BJ (cell line): ENCODE results near the gene ZBTB48. TPM values are rescaled to one million over a fixed set of nuclear protein-coding genes. Genes with fewer than 3 reads are reported as not detected.

Experiments used
- CTCF ChIA-PET: fragments of 350-600 bp; formaldehyde crosslinking; extraction: SDS; loops from one replicate; lab custom pipeline; 2021; ENCODE audit warnings: antibody characterized with exemption, inconsistent platforms; lab: Yijun Ruan, JAX
- POLR2A ChIA-PET: fragments of 300-600 bp; sonication (Branson Sonifier 250); formaldehyde crosslinking; extraction: SDS; loops from one replicate; lab custom pipeline; 2021; ENCODE audit warnings: antibody characterized with exemption; lab: Charles Lee
- DNase-seq: peaks from one replicate; pipeline ENCODE4 v3.0.0-alpha.2; 2011; ENCODE audit warnings: low read depth
- H3K27me3 ChIP-seq: 2 replicates; pipeline ENCODE4 v1.6.0; 2011; ENCODE audit warnings: low read length; ENCODE audit not compliant: control insufficient read depth, insufficient read depth
- H3K36me3 ChIP-seq: 2 replicates; pipeline ENCODE4 v1.5.1; 2011; ENCODE audit warnings: low read length; ENCODE audit not compliant: control insufficient read depth, insufficient read depth
- H3K4me3 ChIP-seq: 2 replicates; pipeline ENCODE4 v1.5.1; 2011; ENCODE audit warnings: low read depth, mild to moderate bottlenecking, control low read depth, low read length
- polyA plus RNA-seq: library from polyadenylated mRNA; depleted of rRNA; stranded (reverse); fragments of >200 nt; gene quantifications from 2 replicates; pipeline ENCODE4 v1.2.3, GENCODE V29; 2011
- TF ChIP-seq, protein P1 (sequence below): IDR thresholded peaks from 2 replicates; pipeline ENCODE4 v1.5.1; 2011; ENCODE audit warnings: low read depth, mild to moderate bottlenecking, control low read depth, inconsistent platforms, low read length, moderate library complexity; ENCODE audit not compliant: insufficient read depth

The ZBTB48 gene
- polyA plus RNA-seq, 1 experiment: 14.0 TPM

DNA sequence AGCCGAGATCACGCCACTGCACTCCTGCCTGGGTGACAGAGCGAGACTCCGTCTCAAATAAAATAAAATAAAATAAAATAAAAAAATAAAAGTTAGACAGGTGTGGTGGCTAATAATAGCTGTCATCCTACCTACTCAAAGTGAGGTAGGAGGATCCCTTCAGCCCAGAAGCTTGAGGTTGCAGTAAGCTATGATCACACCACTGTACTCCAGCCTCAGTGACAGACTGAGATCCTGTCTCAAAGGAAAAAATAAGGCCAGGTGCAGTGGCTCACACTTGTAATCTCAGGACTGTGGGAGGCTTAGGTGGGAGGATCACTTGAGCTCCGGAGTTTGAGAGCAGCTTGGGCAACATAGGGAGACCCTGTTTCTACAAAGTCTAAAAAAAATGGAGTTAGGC lies 43.5 kb upstream of the ZBTB48 start:
- ChIA-PET CTCF (interaction anchor here (1.0 to 1.9 kb wide), 4 partner anchors 9 to 18 kb away, joined by 3 to 10 read pairs (median 6); partner anchors contain the start of gene NOL9), POLR2A (no interaction called here)
- Histone ChIP-seq H3K4me3 (no peak overlapping the region), H3K27me3 (no peaks in the 10 kb centered on the region), H3K36me3 (peaks cover 9% of the 10 kb centered on the region)
- DNase-seq: no peak
- TF ChIP-seq, protein P1, sequence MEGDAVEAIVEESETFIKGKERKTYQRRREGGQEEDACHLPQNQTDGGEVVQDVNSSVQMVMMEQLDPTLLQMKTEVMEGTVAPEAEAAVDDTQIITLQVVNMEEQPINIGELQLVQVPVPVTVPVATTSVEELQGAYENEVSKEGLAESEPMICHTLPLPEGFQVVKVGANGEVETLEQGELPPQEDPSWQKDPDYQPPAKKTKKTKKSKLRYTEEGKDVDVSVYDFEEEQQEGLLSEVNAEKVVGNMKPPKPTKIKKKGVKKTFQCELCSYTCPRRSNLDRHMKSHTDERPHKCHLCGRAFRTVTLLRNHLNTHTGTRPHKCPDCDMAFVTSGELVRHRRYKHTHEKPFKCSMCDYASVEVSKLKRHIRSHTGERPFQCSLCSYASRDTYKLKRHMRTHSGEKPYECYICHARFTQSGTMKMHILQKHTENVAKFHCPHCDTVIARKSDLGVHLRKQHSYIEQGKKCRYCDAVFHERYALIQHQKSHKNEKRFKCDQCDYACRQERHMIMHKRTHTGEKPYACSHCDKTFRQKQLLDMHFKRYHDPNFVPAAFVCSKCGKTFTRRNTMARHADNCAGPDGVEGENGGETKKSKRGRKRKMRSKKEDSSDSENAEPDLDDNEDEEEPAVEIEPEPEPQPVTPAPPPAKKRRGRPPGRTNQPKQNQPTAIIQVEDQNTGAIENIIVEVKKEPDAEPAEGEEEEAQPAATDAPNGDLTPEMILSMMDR: no peak

DNA sequence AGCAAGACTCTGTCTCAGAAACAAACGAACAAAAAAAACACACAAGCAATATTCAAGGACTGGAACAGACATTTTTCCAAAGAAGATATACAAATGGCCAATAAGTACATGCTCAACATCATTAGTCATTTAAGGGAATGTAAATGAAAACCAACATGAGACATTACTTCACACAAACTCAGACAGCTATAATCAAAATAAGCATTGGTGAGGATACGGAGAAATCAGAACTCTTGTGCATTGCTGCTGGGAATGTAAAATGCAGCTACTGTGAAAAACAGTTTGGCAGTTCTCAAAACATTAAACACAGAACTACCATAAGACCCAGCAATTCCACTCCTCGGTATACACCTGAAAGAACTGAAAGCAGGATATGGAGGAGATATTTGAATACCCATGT lies 40.8 kb upstream of the ZBTB48 start:
- CTCF ChIA-PET: interaction anchor here (1.3 to 1.5 kb wide), 3 partner anchors 16 to 108 kb away, joined by 4 to 6 read pairs (median 5); partner anchors contain the start of genes NOL9 and TAS1R1
- POLR2A ChIA-PET: no interaction called here
- no peaks in the 10 kb centered on the region for H3K27me3 ChIP-seq
- no peak for DNase-seq
- TF ChIP-seq, protein P1: no peak
- no peak overlapping the region for H3K4me3 ChIP-seq
- H3K36me3 ChIP-seq: peaks cover 2% of the 10 kb centered on the region; the same call in 1 of the 2 replicates

DNA sequence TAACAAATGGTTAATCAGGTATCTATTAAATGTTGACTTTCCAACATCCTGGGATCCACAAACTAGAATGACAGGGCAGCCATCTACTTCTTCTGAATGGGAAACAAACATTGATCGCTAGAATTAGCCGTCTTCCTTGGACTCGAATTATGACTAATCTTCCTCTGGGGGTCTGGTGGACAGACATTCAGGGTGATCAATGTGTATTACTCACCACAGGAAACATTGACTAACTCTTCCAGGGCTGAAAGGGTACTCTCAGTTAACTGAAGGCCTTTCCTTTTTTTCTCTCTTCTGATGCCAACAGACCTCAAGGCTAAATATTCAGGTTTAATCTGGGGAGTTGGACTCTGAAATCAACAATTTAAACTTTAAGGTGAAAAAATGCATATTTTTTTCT lies 35.0 kb upstream of the ZBTB48 start:
- CTCF ChIA-PET: interaction anchor here (1.7 kb wide), 1 partner anchor 10 kb away, joined by 9 read pairs; the partner anchor contains the start of genes NOL9 and TAS1R1
- peaks cover 12% of the 10 kb centered on the region for H3K36me3 ChIP-seq
- no peak for DNase-seq
- POLR2A ChIA-PET: no interaction called here
- H3K4me3 ChIP-seq: no peak overlapping the region
- H3K27me3 ChIP-seq: no peaks in the 10 kb centered on the region
- TF ChIP-seq, protein P1: no peak

DNA sequence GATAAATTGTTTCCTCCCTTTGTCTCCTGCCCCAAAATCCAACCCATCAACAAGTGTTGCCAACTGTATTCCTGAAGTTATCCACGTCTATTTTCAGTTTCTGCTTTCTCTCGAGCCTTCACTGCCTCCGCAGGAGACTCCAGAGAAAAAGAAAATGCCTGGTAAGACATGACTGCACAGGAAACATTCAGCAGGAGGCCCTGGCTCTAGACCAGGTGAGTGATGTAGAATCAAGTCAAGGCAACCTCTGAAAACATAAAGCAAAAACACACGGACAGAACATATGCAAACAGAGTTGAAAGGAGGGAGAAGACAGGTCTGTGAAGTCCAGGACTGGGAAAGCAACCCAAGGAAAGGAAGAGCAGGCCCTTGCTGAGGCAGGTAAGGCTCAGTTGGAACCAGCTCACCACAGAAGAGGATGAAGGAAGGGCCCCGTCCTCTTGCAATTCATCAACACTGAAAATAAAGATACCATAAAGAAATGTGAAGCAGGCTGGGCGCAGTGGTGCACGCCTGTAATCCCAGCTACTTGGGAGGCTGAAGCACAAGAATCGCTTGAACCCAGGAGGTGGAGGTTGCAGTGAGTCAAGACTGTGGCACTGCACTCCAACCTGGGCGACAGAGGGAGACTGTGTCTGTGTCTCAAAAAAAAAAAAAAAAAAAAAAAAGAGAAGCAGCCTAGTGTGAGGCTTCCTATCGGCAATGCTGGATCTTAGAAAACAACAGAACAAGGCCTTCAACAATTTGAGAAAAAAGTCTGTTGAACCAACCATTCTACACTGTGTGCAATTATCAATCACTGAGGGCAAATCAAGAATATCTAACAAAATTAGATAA lies 34.3 kb upstream of the ZBTB48 start:
- H3K36me3 ChIP-seq: peaks cover 12% of the 10 kb centered on the region
- no peak overlapping the region for H3K4me3 ChIP-seq
- TF ChIP-seq, protein P1: no peak
- no peak for DNase-seq
- H3K27me3 ChIP-seq: no peaks in the 10 kb centered on the region
- ChIA-PET CTCF (interaction anchor here (1.7 kb wide), 1 partner anchor 9 kb away, joined by 9 read pairs; the partner anchor contains the start of genes NOL9 and TAS1R1), POLR2A (no interaction called here)

DNA sequence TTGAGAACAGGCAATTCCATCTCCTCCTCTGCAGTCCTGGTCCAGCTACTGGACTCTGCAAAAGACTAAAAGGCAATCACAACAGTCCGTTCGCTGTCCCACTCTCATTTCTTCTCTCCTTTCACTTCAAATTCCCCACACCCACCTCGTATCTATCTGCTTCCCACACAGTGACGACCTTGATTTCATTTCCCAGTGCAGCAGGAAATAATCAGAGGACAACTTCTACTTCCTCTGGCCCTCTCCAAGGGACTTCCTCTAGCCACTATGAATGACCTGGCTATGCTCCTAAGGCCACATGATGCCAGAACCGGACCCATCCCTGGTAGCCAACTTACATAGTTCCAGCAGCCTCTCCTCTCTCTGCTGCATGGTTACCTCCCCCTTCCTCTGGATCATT lies 33.5 kb upstream of the ZBTB48 start:
- POLR2A ChIA-PET: no interaction called here
- Histone ChIP-seq H3K4me3 (no peak overlapping the region), H3K36me3 (peaks cover 15% of the 10 kb centered on the region)

More for the DNA sequence above, 33.5 kb upstream of the ZBTB48 start:
- no peak for DNase-seq
- CTCF ChIA-PET: interaction anchor here (1.7 kb wide), 1 partner anchor 8 kb away, joined by 9 read pairs; the partner anchor contains the start of genes NOL9 and TAS1R1
- TF ChIP-seq, protein P1: no peak
- no peaks in the 10 kb centered on the region for H3K27me3 ChIP-seq
